ENCODE data around the gene DPPA2.

The DPPA2 gene

DNA sequence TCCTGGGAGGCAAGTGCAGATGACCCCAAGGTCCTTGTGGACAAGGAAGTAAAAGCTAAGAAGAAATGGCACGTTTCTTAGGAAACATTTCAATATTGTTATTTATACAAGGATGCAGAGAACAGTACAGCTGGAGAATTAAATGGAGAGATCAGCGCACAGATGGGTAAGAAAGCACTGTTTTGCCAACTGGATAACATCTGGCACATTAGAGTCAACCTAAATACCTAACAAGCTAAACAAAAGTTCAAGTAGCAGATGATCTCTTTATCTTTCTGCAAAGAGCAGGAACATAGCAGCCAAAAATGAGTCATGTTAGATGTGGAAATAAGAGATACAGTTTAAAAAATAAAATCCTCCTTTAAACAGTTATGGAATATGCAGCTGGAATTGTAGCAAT is 36.7 kb upstream of the DPPA2 start:
- TF ChIP-seq ZFX (IDR thresholded peaks at IDR 0.05) = no peak
- TF ChIP-seq, protein P1, sequence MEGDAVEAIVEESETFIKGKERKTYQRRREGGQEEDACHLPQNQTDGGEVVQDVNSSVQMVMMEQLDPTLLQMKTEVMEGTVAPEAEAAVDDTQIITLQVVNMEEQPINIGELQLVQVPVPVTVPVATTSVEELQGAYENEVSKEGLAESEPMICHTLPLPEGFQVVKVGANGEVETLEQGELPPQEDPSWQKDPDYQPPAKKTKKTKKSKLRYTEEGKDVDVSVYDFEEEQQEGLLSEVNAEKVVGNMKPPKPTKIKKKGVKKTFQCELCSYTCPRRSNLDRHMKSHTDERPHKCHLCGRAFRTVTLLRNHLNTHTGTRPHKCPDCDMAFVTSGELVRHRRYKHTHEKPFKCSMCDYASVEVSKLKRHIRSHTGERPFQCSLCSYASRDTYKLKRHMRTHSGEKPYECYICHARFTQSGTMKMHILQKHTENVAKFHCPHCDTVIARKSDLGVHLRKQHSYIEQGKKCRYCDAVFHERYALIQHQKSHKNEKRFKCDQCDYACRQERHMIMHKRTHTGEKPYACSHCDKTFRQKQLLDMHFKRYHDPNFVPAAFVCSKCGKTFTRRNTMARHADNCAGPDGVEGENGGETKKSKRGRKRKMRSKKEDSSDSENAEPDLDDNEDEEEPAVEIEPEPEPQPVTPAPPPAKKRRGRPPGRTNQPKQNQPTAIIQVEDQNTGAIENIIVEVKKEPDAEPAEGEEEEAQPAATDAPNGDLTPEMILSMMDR (conservative IDR thresholded peaks at IDR 0.05) = no peak
- H3K27ac ChIP-seq = no peak overlapping the region

DNA sequence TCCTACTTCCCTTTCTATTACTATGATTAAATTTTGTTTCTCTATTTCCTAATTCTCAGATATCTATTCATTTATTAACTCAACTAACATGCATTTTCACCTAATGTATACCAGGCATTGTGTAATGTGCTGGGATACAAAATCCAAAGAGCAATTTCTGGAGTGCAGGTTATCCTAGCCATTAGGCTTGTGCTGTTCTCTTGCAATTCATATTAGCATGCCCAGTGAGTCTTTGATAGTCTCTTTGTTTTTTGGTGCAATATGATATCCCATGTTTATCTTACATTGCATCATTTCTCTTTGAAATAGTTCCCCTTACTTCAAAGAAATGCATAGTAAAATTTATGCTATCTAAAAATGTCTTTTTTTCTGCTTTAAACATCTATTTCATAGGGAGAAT is 34.9 kb upstream of the DPPA2 start:
- TF ChIP-seq ZFX (IDR thresholded peaks at IDR 0.05) = no peak
- TF ChIP-seq, protein P1 (conservative IDR thresholded peaks at IDR 0.05) = no peak
- H3K27ac ChIP-seq = no peak overlapping the region

DNA sequence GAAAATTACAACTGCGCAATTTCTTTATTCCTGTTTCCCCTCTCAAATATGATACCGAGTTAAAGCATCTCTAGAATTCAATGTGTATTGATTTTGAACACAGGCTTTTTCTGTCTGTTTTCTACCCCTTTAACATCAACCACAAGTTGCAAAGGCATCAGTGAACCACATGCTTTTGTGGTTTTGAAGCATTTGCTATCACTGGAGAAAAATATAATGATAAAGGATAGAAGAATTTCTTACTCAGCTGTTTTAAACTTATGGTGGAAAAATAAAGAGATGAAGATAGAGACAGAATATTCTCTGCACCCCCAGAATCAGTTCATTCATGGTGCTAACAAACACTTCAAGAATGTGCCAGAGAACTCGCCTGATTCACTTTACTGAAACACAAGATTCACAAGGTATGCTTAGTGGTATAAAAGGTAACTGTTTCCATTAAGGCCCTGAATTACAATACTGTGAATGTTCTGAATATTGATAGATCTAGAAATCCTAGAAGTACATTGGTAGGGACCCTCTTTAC is 30.5 kb upstream of the DPPA2 start:
- no peak overlapping the region for H3K27ac ChIP-seq

DNA sequence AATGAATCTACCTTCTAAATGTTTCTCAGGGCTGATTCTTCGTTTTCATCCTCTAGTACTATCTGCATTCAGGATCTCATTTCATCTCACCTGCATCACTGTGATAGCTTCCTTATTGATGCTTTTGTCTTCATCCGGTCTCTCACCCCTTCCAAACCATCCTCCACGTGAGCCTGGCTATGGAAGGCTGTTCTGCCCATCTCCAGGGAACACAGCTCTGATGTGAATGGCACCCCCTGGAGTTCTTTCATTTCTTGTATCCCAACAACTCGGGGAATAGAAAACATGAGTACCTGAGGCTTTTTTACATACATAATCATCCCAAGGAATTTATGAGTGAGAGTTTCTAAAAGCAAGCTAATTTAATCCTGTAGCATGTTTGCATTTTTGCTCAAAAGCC is 29.8 kb upstream of the DPPA2 start:
- no peak overlapping the region for H3K27ac ChIP-seq
- TF ChIP-seq, protein P1 (conservative IDR thresholded peaks at IDR 0.05) = no peak
- TF ChIP-seq ZFX (IDR thresholded peaks at IDR 0.05) = no peak

More for the DNA sequence above, 30.5 kb upstream of the DPPA2 start:
- no peak for TF ChIP-seq ZFX (IDR thresholded peaks at IDR 0.05)
- TF ChIP-seq, protein P1 (conservative IDR thresholded peaks at IDR 0.05) = no peak

DNA sequence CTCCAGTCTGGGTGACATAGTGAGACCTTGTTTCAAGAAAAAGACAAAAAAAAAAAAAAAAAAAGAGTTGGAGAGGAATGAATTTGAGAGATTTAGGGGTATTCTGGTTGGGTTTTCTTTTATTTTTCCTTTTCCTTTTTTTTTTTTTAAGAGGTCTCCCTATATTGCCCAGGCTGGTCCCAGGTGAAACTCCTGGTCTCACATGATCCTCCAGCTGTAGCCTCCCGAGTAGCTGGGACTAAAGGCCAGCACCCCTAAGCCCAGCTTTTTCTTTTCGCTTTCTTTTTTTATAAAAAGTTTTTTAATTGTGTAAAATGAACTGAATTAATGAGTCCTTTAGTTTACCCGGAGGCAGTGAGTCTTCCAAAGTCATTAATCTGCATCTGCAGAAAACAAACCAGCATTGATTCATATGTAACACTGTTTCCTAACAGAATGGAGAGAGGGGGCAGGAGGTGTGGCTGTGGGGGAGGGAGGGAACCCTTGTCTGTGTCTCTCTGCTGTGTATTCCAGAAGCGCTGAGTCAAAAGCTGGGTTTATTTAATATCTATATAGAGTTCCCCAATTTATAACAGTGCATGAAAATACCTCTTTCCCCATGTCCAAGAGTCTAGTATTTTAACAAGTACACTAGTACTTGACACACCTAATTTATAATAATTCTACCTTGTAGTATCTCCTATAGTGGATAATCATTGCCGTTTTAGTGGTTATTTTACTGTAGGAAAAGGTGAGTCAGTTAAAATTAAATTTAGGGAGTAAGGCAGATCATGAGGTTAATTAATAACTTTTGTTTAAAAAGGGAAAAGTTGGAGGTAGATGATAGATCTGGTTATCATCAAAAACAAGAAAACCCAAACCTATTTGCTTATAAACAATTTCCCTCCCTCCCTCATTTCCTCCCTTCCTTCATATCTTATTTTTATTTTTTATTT is 23.7 kb upstream of the DPPA2 start:
- no peak overlapping the region for H3K27ac ChIP-seq
- no peak for TF ChIP-seq ZFX (IDR thresholded peaks at IDR 0.05)
- TF ChIP-seq, protein P1 (conservative IDR thresholded peaks at IDR 0.05) = no peak

DNA sequence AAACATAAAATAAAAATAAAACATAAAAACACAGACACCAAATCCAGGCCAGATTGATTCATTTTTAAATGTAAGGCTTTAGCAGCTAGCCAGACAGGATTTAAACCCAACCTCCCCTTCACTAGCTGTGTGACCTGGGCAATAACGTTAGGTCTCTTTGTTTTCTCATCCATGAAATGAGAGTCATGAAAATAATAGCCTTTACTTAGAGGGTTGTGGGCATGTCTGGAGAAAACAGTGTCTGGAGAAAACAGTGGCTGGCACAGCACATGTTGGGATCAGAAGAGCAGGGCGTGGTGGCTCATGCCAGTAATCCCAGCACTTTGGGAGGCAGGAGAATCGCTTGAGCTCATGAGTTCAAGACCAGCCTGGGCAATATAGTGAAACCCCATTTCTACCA is 22.9 kb upstream of the DPPA2 start:
- H3K27ac ChIP-seq = no peak overlapping the region
- TF ChIP-seq ZFX (IDR thresholded peaks at IDR 0.05) = no peak
- TF ChIP-seq, protein P1 (conservative IDR thresholded peaks at IDR 0.05) = no peak

DNA sequence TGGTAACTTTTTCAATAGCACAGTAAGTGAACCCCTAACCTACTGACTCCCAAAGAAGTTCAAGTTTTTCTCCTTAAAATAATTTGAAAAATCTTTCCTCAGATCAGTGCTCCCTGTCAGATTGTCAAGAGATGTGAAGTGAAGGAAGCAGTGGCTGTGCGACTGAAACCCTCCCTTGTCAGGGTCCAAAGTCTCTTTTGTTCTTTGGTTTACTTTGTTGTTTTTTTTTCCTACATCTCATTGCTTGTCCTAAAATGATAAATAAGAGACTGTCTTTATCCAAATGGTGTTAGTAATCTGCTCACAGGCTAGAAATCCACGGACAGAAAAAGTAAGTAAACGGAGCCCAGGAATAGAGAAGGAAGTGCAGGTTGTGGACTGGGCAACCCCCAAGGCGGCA is 22.0 kb upstream of the DPPA2 start:
- H3K27ac ChIP-seq = no peak overlapping the region
- TF ChIP-seq, protein P1 (conservative IDR thresholded peaks at IDR 0.05) = no peak
- no peak for TF ChIP-seq ZFX (IDR thresholded peaks at IDR 0.05)
